Measurements from ENCODE around the gene SAA4. TPM values are rescaled to one million over a fixed set of nuclear protein-coding genes. Genes with fewer than 3 reads are reported as not detected.
"Not testable (repeated sequence)": the region's sequence is repeated elsewhere in the genome, so short reads cannot be mapped to it uniquely, and the experiment has no call there.

SAA4 gene
- total RNA-seq, 1 experiment from 2014 or later, result not detected

DNA sequence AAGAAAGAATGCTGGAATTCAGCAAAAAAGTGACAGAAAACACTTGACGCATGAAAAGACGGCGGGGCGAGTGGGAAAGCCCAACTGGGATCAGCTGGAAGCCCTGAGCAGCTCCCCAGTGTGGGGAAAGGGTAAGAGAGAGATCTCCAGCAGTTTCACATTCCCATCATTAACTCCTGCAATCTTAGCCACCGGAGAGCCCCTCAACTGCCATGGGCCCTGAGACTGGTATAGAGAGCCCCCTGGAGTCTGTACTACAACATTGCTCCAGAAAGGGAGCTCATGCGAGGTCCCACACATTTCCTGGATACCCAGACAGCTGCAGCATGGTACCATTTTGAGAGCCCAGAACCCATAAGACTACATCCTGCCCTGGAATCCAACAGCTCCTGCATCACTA is 32.9 kb downstream of the SAA4 start:
- no peak for DNase-seq
- ChIA-PET POLR2A (ENCODE audit: unreplicated experiment) (interaction anchor here (0.6 kb wide), 1 partner anchor 207 kb away, joined by 3 read pairs; no protein-coding TSS in a partner anchor), CTCF (interaction anchor here (0.5 to 0.6 kb wide), 5 partner anchors 26 to 519 kb away, joined by 4 to 15 read pairs (median 4); no protein-coding TSS in a partner anchor)
- Histone ChIP-seq H3K79me2 (ENCODE audit: low read depth) (no peaks in the 10 kb centered on the region), H3K4me2 (no peak overlapping the region), H3F3A (ENCODE audit: insufficient read depth, low read depth) (no peaks in the 10 kb centered on the region), H3K27me3 (ENCODE audit: insufficient read depth, low read depth) (no peaks in the 10 kb centered on the region), H3K4me3 (no peak overlapping the region), H2AFZ (no peak overlapping the region), H3K9me3 (ENCODE audit: insufficient read depth, low read depth) (no peaks in the 10 kb centered on the region), H3K36me3 (ENCODE audit: low read depth) (no peaks in the 10 kb centered on the region), H3K9me2 (ENCODE audit: insufficient read depth) (no peaks in the 10 kb centered on the region), H3K27ac (no peak overlapping the region), H4K20me1 (ENCODE audit: insufficient read depth) (no peaks in the 10 kb centered on the region), H3K4me1 (replicated peaks; ENCODE audit: insufficient read depth) (no peaks in the 10 kb centered on the region)
- no TSS peak for BruUV-seq (replicated peaks)
- intact Hi-C loops (cut with micrococcal nuclease; ENCODE audit: unreplicated experiment), result no loop called here
- TF ChIP-seq EZH2 (IDR thresholded peaks at IDR 0.05; ENCODE audit: low read depth), result no peak
- TF ChIP-seq, protein P1, sequence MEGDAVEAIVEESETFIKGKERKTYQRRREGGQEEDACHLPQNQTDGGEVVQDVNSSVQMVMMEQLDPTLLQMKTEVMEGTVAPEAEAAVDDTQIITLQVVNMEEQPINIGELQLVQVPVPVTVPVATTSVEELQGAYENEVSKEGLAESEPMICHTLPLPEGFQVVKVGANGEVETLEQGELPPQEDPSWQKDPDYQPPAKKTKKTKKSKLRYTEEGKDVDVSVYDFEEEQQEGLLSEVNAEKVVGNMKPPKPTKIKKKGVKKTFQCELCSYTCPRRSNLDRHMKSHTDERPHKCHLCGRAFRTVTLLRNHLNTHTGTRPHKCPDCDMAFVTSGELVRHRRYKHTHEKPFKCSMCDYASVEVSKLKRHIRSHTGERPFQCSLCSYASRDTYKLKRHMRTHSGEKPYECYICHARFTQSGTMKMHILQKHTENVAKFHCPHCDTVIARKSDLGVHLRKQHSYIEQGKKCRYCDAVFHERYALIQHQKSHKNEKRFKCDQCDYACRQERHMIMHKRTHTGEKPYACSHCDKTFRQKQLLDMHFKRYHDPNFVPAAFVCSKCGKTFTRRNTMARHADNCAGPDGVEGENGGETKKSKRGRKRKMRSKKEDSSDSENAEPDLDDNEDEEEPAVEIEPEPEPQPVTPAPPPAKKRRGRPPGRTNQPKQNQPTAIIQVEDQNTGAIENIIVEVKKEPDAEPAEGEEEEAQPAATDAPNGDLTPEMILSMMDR (conservative IDR thresholded peaks at IDR 0.05), result peak; percentile 41

DNA sequence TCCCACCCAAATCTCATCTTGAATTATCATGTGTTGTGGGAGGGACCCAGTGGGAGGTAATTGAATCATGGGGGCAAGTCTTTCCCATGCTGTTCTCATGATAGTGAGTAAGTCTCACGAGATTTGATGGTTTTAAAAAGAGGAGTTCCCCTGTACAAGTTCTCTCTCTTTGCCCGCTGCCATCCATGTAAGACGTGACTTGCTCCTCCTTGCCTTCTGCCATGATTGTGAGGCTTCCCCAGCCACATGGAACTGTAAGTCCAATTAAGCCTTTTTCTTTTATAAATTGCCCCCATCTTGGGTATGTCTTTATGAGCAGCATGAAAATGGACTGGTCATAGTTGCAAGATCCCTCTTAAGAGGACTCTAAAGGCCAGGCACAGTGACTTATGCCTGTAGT is 38.9 kb downstream of the SAA4 start:
- H3K27ac ChIP-seq; H3K4me1 ChIP-seq (replicated peaks; ENCODE audit: insufficient read depth); DNase-seq; H3K9me2 ChIP-seq (ENCODE audit: insufficient read depth); H4K20me1 ChIP-seq (ENCODE audit: insufficient read depth); H3K4me3 ChIP-seq; H3K9me3 ChIP-seq (ENCODE audit: insufficient read depth, low read depth); H2AFZ ChIP-seq; intact Hi-C loops (cut with micrococcal nuclease; ENCODE audit: unreplicated experiment); H3F3A ChIP-seq (ENCODE audit: insufficient read depth, low read depth); POLR2A ChIA-PET (ENCODE audit: unreplicated experiment); BruUV-seq (replicated peaks); CTCF ChIA-PET; H3K4me2 ChIP-seq; H3K79me2 ChIP-seq (ENCODE audit: low read depth); H3K36me3 ChIP-seq (ENCODE audit: low read depth): not testable (repeated sequence)
- peaks cover 32% of the 10 kb centered on the region; the same call in 1 of the 2 replicates for H3K27me3 ChIP-seq (ENCODE audit: insufficient read depth, low read depth)

DNA sequence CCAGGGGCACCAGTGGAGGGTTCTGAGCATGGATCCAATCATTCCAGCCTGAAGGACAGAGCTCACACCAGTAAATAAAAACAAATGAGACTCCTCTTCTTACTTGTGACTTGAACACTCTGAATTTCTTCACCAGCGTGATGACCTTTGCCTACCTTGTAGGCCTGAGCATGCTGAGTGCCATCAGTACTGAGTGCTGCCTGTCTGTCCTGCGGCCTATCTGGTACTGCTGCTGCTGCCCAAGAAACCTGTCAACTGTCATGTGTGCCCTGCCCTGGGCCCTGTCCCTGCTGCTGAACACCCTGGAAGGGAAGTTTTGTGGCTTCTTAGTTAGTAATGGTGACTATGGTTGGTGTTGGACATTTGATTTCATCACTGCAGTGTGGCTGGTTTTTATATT is 40.1 kb downstream of the SAA4 start:
- H3K4me2 ChIP-seq, result no peak overlapping the region
- H3K79me2 ChIP-seq (ENCODE audit: low read depth), result no peaks in the 10 kb centered on the region
- peaks cover 36% of the 10 kb centered on the region; the same call in 1 of the 2 replicates for H3K27me3 ChIP-seq (ENCODE audit: insufficient read depth, low read depth)
- no TSS peak for BruUV-seq (replicated peaks)
- no peak overlapping the region for H3K27ac ChIP-seq
- intact Hi-C loops (cut with micrococcal nuclease; ENCODE audit: unreplicated experiment), result no loop called here
- POLR2A ChIA-PET (ENCODE audit: unreplicated experiment), result no interaction called here
- DNase-seq, result no peak
- no peaks in the 10 kb centered on the region for H4K20me1 ChIP-seq (ENCODE audit: insufficient read depth)
- H3K9me2 ChIP-seq (ENCODE audit: insufficient read depth), result no peaks in the 10 kb centered on the region
- H3K36me3 ChIP-seq (ENCODE audit: low read depth), result no peaks in the 10 kb centered on the region
- no peak overlapping the region for H2AFZ ChIP-seq
- no peak overlapping the region for H3K4me3 ChIP-seq
- CTCF ChIA-PET, result no interaction called here
- TF ChIP-seq, protein P1 (conservative IDR thresholded peaks at IDR 0.05), result no peak
- TF ChIP-seq EZH2 (IDR thresholded peaks at IDR 0.05; ENCODE audit: low read depth), result no peak
- no peaks in the 10 kb centered on the region for H3K4me1 ChIP-seq (replicated peaks; ENCODE audit: insufficient read depth)
- no peaks in the 10 kb centered on the region for H3F3A ChIP-seq (ENCODE audit: insufficient read depth, low read depth)
- H3K9me3 ChIP-seq (ENCODE audit: insufficient read depth, low read depth), result no peaks in the 10 kb centered on the region

DNA sequence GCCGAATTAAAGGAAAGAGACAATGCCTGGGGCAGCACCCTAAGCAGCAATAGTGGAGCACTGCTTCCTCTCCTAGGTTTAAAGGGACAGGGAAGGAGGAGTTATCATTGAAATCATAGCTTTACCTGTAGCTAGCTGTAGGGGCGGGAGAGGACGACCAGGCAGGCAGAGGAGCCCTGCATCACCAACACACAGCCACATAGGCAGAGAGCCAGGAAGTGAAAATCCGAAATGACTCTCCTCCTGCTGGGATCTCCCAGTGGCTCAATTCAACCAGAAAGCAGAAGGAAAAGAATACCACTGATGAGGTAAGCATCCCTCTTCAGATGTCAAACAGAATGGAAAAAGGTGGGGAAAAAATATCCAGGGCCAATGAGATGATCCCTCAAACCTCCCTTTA is 43.6 kb downstream of the SAA4 start:
- POLR2A ChIA-PET (ENCODE audit: unreplicated experiment), result no interaction called here
- no peak for TF ChIP-seq EZH2 (IDR thresholded peaks at IDR 0.05; ENCODE audit: low read depth)
- TF ChIP-seq, protein P1 (conservative IDR thresholded peaks at IDR 0.05), result no peak
- Histone ChIP-seq H3K9me2 (ENCODE audit: insufficient read depth) (no peaks in the 10 kb centered on the region), H3K27ac (no peak overlapping the region), H3F3A (ENCODE audit: insufficient read depth, low read depth) (no peaks in the 10 kb centered on the region), H3K4me2 (no peak overlapping the region), H4K20me1 (ENCODE audit: insufficient read depth) (no peaks in the 10 kb centered on the region), H2AFZ (no peak overlapping the region), H3K79me2 (ENCODE audit: low read depth) (no peaks in the 10 kb centered on the region), H3K9me3 (ENCODE audit: insufficient read depth, low read depth) (no peaks in the 10 kb centered on the region), H3K27me3 (ENCODE audit: insufficient read depth, low read depth) (peaks cover 46% of the 10 kb centered on the region; the same call in 1 of the 2 replicates), H3K4me3 (no peak overlapping the region), H3K4me1 (replicated peaks; ENCODE audit: insufficient read depth) (no peaks in the 10 kb centered on the region), H3K36me3 (ENCODE audit: low read depth) (no peaks in the 10 kb centered on the region)
- DNase-seq, result peak in 1 of 2 experiments; percentile 8
- intact Hi-C loops (cut with micrococcal nuclease; ENCODE audit: unreplicated experiment), result no loop called here
- CTCF ChIA-PET, result no interaction called here
- no TSS peak for BruUV-seq (replicated peaks)
